HUES48 (cell line): Measurements from ENCODE around the gene ZBTB33.

ENCODE experiments used
- H3K27ac ChIP-seq: one replicate; pipeline ENCODE4 v1.7.0; 2013; ENCODE audit warnings: low read depth, low read length, inconsistent platforms
- H3K27me3 ChIP-seq: 2 replicates; pipeline ENCODE4 v1.6.1; 2013; ENCODE audit warnings: mild to moderate bottlenecking, low read length; ENCODE audit not compliant: control insufficient read depth, insufficient read depth
- H3K36me3 ChIP-seq: 2 replicates; pipeline ENCODE4 v1.6.1; 2013; ENCODE audit warnings: low read length; ENCODE audit not compliant: control insufficient read depth, insufficient read depth
- H3K4me1 ChIP-seq: 2 replicates; pipeline ENCODE4 v1.6.1; 2013; ENCODE audit warnings: mild to moderate bottlenecking, low read length; ENCODE audit not compliant: control insufficient read depth, insufficient read depth
- H3K4me3 ChIP-seq: 2 replicates; pipeline ENCODE4 v1.5.1; 2013; ENCODE audit warnings: mild to moderate bottlenecking, low read depth, low read length
- H3K9ac ChIP-seq: 2 replicates; pipeline ENCODE4 v1.6.1; 2013; ENCODE audit warnings: mild to moderate bottlenecking, low read depth, low read length, moderate library complexity
- H3K9me3 ChIP-seq: 2 replicates; pipeline ENCODE4 v1.6.1; 2013; ENCODE audit warnings: low read length; ENCODE audit not compliant: control insufficient read depth, insufficient read depth

Gene ZBTB33

GRCh38 chrX:120306630-120307029 is 56.0 kb downstream of the ZBTB33 start:
- Histone ChIP-seq H3K4me3 (no peak overlapping the region), H3K4me1 (peaks cover 50% of the 10 kb centered on the region), H3K36me3 (no peaks in the 10 kb centered on the region), H3K27me3 (peaks cover 93% of the 10 kb centered on the region), H3K9me3 (no peaks in the 10 kb centered on the region), H3K27ac (no peak overlapping the region), H3K9ac (no peak overlapping the region)
